Naive thymus-derived CD8-positive, alpha-beta T cell (primary cell): ENCODE measurements around the gene CYB5R3. TPM values are rescaled to one million over a fixed set of nuclear protein-coding genes. Genes with fewer than 3 reads are reported as not detected.
"Not testable (repeated sequence)": the region's sequence is repeated elsewhere in the genome, so short reads cannot be mapped to it uniquely, and the experiment has no call there.

Experiments used
- ATAC-seq, 2 donors: fragments of 150-1000 bp; cut with Tn5 transposase in 1 of 2; sonication (Bioruptor Pico), chemical (Tn5 transposase) in 1 of 2; 1 replicate in 1 of 2; 2 replicates in 1 of 2; pipeline ENCODE4 v1.10.0; 2021; ENCODE audit warnings: mild to moderate bottlenecking in 2 of 2, moderate library complexity in 2 of 2
- POLR2A ChIA-PET: fragments of 350-600 bp; sonication (Branson Sonifier 250); formaldehyde crosslinking; loops from one replicate; lab custom pipeline; 2021; ENCODE audit warnings: antibody characterized with exemption; lab: Charles Lee
- DNase-seq, 10 donors: peaks; one replicate each; pipeline versions ENCODE4 v3.0.0 to v3.0.0-alpha.2; 2020 to 2022
- H3K27ac Mint-ChIP-seq, 10 donors: one replicate each; pipeline ENCODE4 v1.8.0; 2020 to 2022; ENCODE audit warnings: mild to moderate bottlenecking in 10 of 10, mixed read lengths in 10 of 10, moderate library complexity in 4 of 10, inconsistent platforms in 1 of 10
- H3K27me3 Mint-ChIP-seq, 5 donors: one replicate each; pipeline ENCODE4 v1.8.0; 2021 to 2022; ENCODE audit warnings: mixed read lengths in 5 of 5
- H3K36me3 Mint-ChIP-seq, 3 donors: one replicate each; pipeline ENCODE4 v1.8.0; 2020 to 2022; ENCODE audit warnings: mixed read lengths in 3 of 3, mild to moderate bottlenecking in 2 of 3, inconsistent platforms in 1 of 3
- H3K4me1 Mint-ChIP-seq, 4 donors: one replicate each; pipeline ENCODE4 v1.8.0; 2021 to 2022; ENCODE audit warnings: mixed read lengths in 4 of 4
- H3K4me3 Mint-ChIP-seq, 10 donors: one replicate each; pipeline ENCODE4 v1.8.0; 2020 to 2022; ENCODE audit warnings: mild to moderate bottlenecking in 10 of 10, mixed read lengths in 10 of 10, moderate library complexity in 6 of 10, inconsistent platforms in 1 of 10
- H3K9me3 Mint-ChIP-seq, 9 donors: one replicate each; pipeline ENCODE4 v1.8.0; 2020 to 2022; ENCODE audit warnings: mixed read lengths in 9 of 9, mild to moderate bottlenecking in 3 of 9, inconsistent platforms in 1 of 9, moderate library complexity in 1 of 9
- polyA plus RNA-seq, 3 donors: library from polyadenylated mRNA; unstranded; fragments of 300-500 nt; fragmentation: Illumina TruSeq; gene quantifications; one replicate each; pipeline ENCODE4 v1.2.3, GENCODE V29; 2021
- total RNA-seq, 8 experiments: library from RNA in 2 of 8; stranded (reverse) in 2 of 8; gene quantifications; one replicate each; pipeline ENCODE4 v1.2.3 and lab custom pipeline; 2021 to 2026

CYB5R3 gene
- total and polyA plus RNA-seq, 5 experiments from 2014 or later: 34.7 to 70.2 (median 37.1) TPM

DNA sequence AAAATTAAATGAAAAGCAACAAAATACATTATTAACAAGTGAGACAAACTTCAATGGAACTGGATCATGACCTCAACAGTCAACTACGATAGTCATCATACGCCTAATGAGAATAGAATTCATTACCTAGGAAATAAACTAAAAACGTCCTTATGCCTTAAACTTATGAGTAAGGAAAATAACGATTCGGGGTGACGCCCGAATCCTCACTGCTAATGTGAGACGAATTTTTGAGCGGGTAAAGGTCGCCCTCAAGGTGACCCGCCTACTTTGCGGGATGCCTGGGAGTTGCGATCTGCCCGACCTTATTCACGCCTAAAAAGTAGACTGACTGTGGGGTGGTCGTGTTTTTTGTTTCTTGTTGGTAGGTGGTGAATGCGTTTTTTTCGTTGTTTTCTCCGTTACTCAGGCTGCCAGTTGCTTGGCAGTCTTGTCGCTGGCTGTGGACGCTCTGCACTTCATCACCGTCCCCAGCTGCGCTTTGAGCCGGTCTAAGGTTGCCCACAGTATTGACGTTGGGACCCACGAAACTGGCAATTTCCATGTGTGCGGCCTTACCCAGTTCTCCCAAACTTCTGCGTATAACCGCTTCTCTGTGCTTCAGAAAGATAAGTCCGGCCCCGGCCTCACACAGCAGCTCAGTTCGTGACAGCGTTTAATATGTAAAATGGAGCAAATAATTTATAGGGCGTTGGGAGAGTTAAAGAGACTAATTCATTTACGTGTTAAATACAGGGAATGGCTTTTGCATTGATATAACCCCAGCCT, 33.9 kb downstream of the CYB5R3 start:
- Mint-ChIP-seq H3K27me3 (peaks cover 0 to 2% (median 0%) of the 10 kb centered on the region in 5 donors), H3K9me3 (no peaks in the 10 kb centered on the region), H3K36me3 (peaks cover 0 to 23% (median 5%) of the 10 kb centered on the region in 3 donors), H3K4me1 (peaks cover 21 to 57% (median 51%) of the 10 kb centered on the region in 4 donors), H3K27ac (peak overlapping the region; percentile 98 to 100 (median 100)), H3K4me3 (peak overlapping the region; percentile 91 to 98 (median 94))
- POLR2A ChIA-PET: interaction anchor here (0.5 to 3.9 kb wide), 20 partner anchors 8 to 572 kb away, joined by 3 to 54 read pairs (median 6); partner anchors contain the start of genes ARFGAP3, CYB5R3, NDUFA6 and PACSIN2
- peak; percentile 69 to 79 for ATAC-seq
- DNase-seq: peak in 9 of 10 donors; percentile 59 to 95 (median 89)

DNA sequence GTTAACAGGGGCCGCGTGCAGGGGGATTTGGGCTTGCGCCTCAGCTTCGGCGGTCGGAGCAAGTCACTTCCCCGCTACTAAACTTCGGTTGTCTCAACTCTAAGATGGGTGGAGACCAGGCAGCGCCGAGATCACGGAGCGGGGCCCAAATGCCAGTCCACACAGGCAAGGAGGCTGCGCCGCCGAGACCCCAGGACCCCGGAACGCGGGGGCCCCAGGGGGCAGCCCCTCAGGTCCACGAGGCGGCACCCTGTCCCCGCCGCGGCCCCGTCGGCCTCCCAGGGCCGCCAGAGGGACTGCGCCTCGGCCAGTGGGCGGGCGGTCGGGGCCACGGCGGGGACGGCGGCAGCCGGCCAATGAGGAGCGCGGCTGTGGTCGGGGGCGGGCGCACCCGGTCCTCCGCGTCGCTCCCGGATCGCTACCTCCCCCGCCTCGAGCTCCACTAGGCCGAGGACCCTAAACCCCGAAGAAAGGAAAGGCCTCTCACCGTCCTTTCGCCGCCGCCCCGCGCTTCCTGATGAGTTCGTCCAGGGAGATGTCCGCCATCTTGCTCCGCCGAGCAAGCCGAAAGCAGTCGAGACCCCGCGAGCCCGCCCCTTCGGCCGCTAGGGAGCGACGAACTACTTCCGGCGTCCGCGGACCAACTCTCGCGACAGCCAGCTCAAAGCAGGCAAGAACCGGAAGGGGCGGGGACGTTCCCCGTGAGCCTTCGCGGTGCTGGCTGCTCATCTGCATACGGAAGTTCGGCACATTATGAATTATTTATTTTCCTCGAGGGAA, 34.7 kb downstream of the CYB5R3 start, which contains the start of gene POLDIP3:
TSS of gene POLDIP3 (minus strand) at position 572 of the 780 bp plus-strand sequence. CDS start at position 546, 26 bp downstream.
- Mint-ChIP-seq H3K27me3 (peaks cover 0 to 2% (median 0%) of the 10 kb centered on the region in 5 donors), H3K9me3 (no peaks in the 10 kb centered on the region), H3K4me1 (peaks cover 25 to 64% (median 57%) of the 10 kb centered on the region in 4 donors), H3K27ac (peak within 1 kb of the TSS; percentile 98 to 100 (median 100)), H3K36me3 (peaks cover 0 to 30% (median 7%) of the 10 kb centered on the region in 3 donors), H3K4me3 (peak within 1 kb of the TSS; percentile 91 to 98 (median 96))
- DNase-seq: peak; percentile 96 to 99 (median 98)
- ATAC-seq: peak; percentile 69 to 72
- POLR2A ChIA-PET: interaction anchor here (0.6 to 3.9 kb wide), 19 partner anchors 9 to 573 kb away, joined by 3 to 54 read pairs (median 6); partner anchors contain the start of genes ARFGAP3, CYB5R3, NDUFA6 and PACSIN2

DNA sequence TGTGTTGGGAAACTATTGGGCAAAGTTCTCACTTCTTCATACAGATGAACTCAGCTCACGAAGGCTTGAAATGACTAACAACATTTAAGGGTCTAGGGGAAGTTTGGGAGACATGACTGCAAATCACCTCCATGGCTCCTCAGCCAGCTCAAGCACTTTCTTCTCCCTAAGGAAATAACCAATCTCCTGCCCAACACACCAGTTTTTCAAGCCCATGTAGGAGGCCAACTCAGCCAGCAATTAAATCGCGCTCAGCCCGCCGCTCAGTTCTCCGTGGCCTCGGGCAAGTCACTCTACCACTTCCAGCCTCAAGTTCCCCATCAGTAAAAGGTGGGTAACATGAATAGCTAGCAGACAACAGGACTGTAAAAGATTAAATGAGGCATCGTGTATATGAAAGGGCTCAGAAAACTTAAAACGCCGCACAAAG, 35.3 kb downstream of the CYB5R3 start:
- Mint-ChIP-seq H3K36me3 (peaks cover 0 to 32% (median 7%) of the 10 kb centered on the region in 3 donors), H3K9me3 (no peaks in the 10 kb centered on the region)

DNA sequence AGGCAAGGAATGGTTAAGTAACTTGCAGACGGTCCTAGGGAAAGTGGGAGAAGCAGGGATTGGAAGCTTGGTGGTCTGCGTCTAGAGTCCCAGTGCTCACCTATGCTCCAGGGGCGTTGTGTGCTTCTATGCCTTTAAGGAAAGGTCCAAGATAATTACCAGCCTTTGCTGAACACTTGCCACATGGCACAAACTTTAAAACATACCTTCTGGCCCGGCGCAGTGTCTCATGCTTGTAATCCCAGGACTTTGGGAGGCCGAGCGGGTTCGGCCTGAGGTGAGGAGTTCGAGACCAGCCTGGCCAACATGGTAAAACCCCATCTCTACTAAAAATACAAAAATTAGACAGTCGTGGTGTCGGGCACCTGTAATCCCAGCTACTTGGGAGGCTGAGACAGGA, 36.9 kb downstream of the CYB5R3 start:
- peaks cover 0 to 42% (median 7%) of the 10 kb centered on the region in 3 donors for H3K36me3 Mint-ChIP-seq
- ATAC-seq: no peak
- no peak for DNase-seq
- peak overlapping the region; percentile 42 to 97 (median 94) for H3K4me3 Mint-ChIP-seq
- H3K4me1 Mint-ChIP-seq: peaks cover 27 to 66% (median 63%) of the 10 kb centered on the region in 4 donors
- no peaks in the 10 kb centered on the region for H3K9me3 Mint-ChIP-seq
- peaks cover 0 to 2% (median 0%) of the 10 kb centered on the region in 5 donors for H3K27me3 Mint-ChIP-seq
- POLR2A ChIA-PET: interaction anchor here (1.3 kb wide), 1 partner anchor 13 kb away, joined by 3 read pairs; no protein-coding TSS in a partner anchor
- H3K27ac Mint-ChIP-seq: peak overlapping the region; percentile 25 to 100 (median 95)

More for the DNA sequence above, 35.3 kb downstream of the CYB5R3 start:
- peaks cover 0 to 2% (median 0%) of the 10 kb centered on the region in 5 donors for H3K27me3 Mint-ChIP-seq
- H3K4me3 Mint-ChIP-seq: peak overlapping the region; percentile 85 to 97 (median 94)
- no peak for DNase-seq
- H3K27ac Mint-ChIP-seq: peak overlapping the region; percentile 94 to 100 (median 97)
- POLR2A ChIA-PET: interaction anchor here (1.0 to 3.9 kb wide), 13 partner anchors 11 to 574 kb away, joined by 3 to 54 read pairs (median 7); partner anchors contain the start of genes ARFGAP3, CYB5R3, NDUFA6 and SMDT1
- H3K4me1 Mint-ChIP-seq: peaks cover 28 to 69% (median 63%) of the 10 kb centered on the region in 4 donors
- peak; percentile 1 to 4 for ATAC-seq

DNA sequence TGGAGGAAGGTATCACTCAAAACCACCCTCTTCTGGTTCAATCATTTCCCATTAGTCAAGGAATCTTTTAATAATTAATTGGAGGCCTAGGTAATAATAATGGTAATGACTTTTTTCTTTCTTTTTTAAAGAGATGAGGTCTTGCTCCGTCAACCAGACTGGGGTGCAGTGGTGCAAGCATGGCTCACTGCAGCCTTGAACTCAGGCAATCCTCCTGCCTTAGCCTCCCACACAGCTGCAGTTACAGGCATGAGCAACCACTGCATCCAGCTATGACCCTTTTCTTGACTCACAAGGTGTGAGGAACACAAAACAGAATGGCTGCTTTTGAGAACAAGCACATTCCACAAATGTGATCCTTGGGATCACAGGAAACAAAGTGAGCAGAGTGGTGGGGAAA, 38.1 kb downstream of the CYB5R3 start:
- Mint-ChIP-seq H3K4me3 (peak overlapping the region in 6 of 10 donors; percentile 15 to 69 (median 33)), H3K27me3 (peaks cover 0 to 2% (median 0%) of the 10 kb centered on the region in 5 donors), H3K27ac (peak overlapping the region in 7 of 10 donors; percentile 3 to 70 (median 40)), H3K4me1 (peaks cover 29 to 72% (median 69%) of the 10 kb centered on the region in 4 donors), H3K9me3 (peaks cover 0 to 1% (median 0%) of the 10 kb centered on the region in 9 donors), H3K36me3 (peaks cover 0 to 55% (median 9%) of the 10 kb centered on the region in 3 donors)
- DNase-seq (no peak), ATAC-seq (no peak)
- POLR2A ChIA-PET: no interaction called here

DNA sequence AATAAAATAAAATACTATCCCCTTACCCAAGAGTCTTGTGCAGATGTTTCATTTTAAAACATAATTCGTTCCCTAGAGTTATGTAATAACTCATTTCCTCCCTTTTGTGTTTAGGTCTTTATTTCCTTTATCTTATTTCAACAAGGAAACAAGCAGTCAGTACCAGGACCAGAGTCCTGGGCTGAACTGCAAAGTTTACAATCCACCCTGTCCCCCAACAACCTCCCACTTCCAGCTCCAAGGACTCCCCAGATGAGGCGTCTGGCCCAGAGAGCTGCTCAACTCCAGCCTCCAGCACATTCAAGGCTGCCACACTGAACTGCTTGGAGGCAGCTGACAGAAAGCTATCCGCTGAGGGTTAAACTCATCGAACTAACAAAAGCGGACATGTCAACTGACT, 39.0 kb downstream of the CYB5R3 start:
- H3K27me3 Mint-ChIP-seq: peaks cover 0 to 2% (median 0%) of the 10 kb centered on the region in 5 donors
- POLR2A ChIA-PET: no interaction called here
- H3K4me1 Mint-ChIP-seq: peaks cover 30 to 73% (median 66%) of the 10 kb centered on the region in 4 donors
- no peak for DNase-seq
- H3K27ac Mint-ChIP-seq: peak overlapping the region in 8 of 10 donors; percentile 30 to 89 (median 75)
- H3K9me3 Mint-ChIP-seq: peaks cover 0 to 1% (median 0%) of the 10 kb centered on the region in 9 donors
- peaks cover 0 to 63% (median 12%) of the 10 kb centered on the region in 3 donors for H3K36me3 Mint-ChIP-seq
- no peak for ATAC-seq
- peak overlapping the region in 9 of 10 donors; percentile 9 to 69 (median 49) for H3K4me3 Mint-ChIP-seq

DNA sequence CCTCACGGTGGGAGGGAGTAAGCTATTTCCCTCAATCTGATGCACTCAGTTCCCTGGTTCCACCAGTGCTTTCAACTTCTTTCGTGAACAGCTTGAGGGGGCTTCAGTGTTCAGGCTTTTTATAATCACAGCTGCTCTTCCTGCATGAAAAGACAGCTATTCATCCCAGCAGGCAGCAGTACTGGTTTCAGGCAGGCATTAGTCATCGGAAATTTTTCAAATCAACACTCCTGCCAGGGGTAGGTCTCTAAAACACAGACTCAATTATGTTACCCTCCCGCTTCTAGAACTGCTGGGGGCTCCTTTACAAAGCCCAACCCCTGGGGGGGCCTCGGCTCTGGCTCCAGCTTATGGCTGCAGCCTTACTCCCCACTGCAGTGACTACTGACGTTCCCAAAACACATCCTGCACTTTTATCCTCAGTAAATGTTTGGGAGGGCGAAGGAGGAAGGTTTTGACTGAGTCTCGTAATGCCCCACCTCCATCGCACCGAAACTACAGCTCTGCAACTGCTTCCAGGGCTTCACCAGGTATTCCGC, 40.3 kb downstream of the CYB5R3 start:
- Mint-ChIP-seq H3K9me3 (peaks cover 0 to 1% (median 0%) of the 10 kb centered on the region in 9 donors), H3K27me3 (no peaks in the 10 kb centered on the region), H3K4me1 (peaks cover 31 to 83% (median 68%) of the 10 kb centered on the region in 4 donors), H3K27ac (peak overlapping the region in 2 of 10 donors; percentile 27 to 71), H3K4me3 (peak overlapping the region in 3 of 10 donors; percentile 6 to 50 (median 9)), H3K36me3 (peaks cover 0 to 63% (median 12%) of the 10 kb centered on the region in 3 donors)
- no peak for DNase-seq
- no peak for ATAC-seq
- POLR2A ChIA-PET: no interaction called here

DNA sequence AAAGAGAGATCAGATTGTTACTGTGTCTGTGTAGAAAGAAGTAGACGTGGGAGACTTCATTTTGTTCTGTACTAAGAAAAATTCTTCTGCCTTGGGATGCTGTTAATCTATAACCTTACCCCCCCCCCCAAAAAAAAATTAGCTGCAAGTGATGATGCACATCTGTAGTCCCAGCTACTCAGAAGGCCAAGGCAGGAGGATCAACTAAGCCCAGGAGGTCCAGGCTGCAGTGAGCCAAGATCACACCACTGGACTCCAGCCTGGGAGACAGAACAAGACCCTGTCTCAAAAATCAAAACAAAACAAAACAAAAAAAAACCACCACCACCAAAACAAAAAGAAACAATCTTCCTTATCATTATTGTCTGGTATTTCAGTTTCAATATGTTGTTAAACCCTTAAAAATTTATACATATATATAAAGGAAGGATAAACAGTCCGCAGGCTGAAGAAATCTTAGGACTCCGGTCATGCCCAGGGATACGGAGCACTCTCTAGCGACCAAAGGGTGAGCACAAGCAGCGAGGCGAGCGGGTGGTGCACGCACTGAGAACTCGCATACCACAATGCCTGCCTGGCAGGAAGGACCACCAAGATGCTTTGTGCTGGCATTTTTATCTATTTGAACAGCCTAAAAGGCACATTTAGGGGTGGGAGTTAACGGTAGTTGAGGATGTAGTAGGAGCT, 40.9 kb downstream of the CYB5R3 start:
- Mint-ChIP-seq H3K4me1 (peaks cover 31 to 81% (median 67%) of the 10 kb centered on the region in 4 donors), H3K36me3 (peaks cover 0 to 66% (median 12%) of the 10 kb centered on the region in 3 donors), H3K9me3 (peaks cover 0 to 1% (median 0%) of the 10 kb centered on the region in 9 donors), H3K27ac (peak overlapping the region in 2 of 10 donors; percentile 27 to 44), H3K4me3 (peak overlapping the region in 3 of 10 donors; percentile 6 to 33 (median 9)), H3K27me3 (no peaks in the 10 kb centered on the region)
- no peak for ATAC-seq
- POLR2A ChIA-PET: interaction anchor here (0.7 kb wide), 1 partner anchor 98 kb away, joined by 3 read pairs; no protein-coding TSS in a partner anchor
- DNase-seq: no peak

DNA sequence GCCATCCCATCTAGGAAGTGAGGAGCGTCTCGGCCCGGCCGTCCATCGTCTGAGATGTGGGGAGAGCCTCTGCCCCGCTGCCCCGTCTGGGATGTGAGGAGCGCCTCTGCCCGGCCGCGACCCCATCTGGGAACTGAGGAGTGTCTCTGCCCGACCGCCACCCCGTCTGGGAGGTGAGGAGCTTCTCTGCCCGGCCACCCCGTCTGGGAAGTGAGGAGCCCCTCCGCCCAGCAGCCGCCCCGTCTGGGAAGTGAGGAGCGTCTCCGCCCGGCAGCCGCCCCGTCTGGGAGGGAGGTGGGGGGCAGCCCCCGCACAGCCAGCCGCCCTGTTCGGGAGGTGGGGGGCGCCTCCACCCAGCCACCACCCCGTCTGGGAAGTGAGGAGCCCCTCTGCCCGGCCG, 41.6 kb downstream of the CYB5R3 start:
- H3K9me3 Mint-ChIP-seq, DNase-seq, H3K27me3 Mint-ChIP-seq, H3K4me3 Mint-ChIP-seq, ATAC-seq, H3K27ac Mint-ChIP-seq: not testable (repeated sequence)
- POLR2A ChIA-PET: interaction anchor here (0.7 kb wide), 1 partner anchor 99 kb away, joined by 3 read pairs; no protein-coding TSS in a partner anchor
- H3K36me3 Mint-ChIP-seq: peaks cover 0 to 69% (median 9%) of the 10 kb centered on the region in 3 donors
- peaks cover 29 to 81% (median 67%) of the 10 kb centered on the region in 4 donors for H3K4me1 Mint-ChIP-seq

DNA sequence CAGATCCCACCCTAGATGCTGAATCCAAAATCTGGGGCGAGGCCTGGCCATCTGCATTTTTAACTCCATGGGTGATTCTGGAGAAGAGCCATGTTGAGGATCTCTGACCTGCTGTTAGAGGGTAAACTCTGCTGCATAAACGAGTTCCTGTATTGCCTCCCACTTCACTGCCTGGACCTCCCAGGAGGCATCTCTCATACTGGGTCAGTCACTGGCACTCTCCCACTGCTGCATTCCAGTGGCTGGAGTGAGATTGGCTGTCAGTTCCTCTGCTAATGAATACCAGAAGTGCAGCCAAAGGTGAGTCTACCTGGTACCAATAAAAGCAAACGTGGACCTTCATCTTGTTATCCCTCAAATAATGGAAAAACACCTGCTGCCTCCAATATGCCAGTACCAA, 44.8 kb downstream of the CYB5R3 start:
- POLR2A ChIA-PET: no interaction called here

DNA sequence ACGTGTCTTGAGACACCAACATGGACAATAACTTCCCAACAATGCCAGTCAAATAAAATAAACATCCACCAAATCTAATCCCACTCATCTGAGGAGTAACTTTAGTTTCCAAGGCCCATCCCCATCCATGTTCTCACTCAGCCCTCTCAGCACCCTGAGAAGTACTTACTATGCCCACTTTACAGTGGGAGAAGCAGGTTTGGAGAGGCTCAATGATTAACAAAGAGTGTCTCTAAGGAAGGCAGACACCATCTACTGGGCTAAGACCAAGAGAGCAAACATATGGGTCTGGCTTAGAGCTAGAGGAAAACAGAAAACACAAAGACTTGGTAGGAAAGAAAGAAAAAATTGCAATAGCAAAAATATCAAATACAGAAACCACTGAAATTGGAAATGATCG, 45.8 kb downstream of the CYB5R3 start:
- Mint-ChIP-seq H3K9me3 (peaks cover 0 to 1% (median 0%) of the 10 kb centered on the region in 9 donors), H3K27ac (peak overlapping the region in 2 of 10 donors; percentile 18 to 81), H3K27me3 (no peaks in the 10 kb centered on the region), H3K4me3 (peak overlapping the region in 1 of 10 donors; percentile 8), H3K4me1 (peaks cover 18 to 56% (median 39%) of the 10 kb centered on the region in 4 donors), H3K36me3 (peaks cover 4 to 82% (median 12%) of the 10 kb centered on the region in 3 donors)
- ATAC-seq (no peak), DNase-seq (no peak)
- POLR2A ChIA-PET: no interaction called here

More for the DNA sequence above, 44.8 kb downstream of the CYB5R3 start:
- Mint-ChIP-seq H3K27me3 (no peaks in the 10 kb centered on the region), H3K36me3 (peaks cover 4 to 80% (median 8%) of the 10 kb centered on the region in 3 donors), H3K27ac (peak overlapping the region in 1 of 10 donors; percentile 39), H3K4me1 (peaks cover 22 to 66% (median 45%) of the 10 kb centered on the region in 4 donors), H3K9me3 (peaks cover 0 to 1% (median 0%) of the 10 kb centered on the region in 9 donors), H3K4me3 (no peak overlapping the region)
- DNase-seq: no peak
- no peak for ATAC-seq
